Astrocyte of the hippocampus (primary cell): ENCODE data around the gene PLEKHG1.

Source experiments
- DNase-seq: peaks from one replicate; pipeline ENCODE4 v3.0.0; 2011; ENCODE audit warnings: low read depth, low spot score

PLEKHG1 gene

GRCh38 chr6:150617496-150618460 is 18.1 kb downstream of the PLEKHG1 start:
- peak; percentile 47 for DNase-seq

GRCh38 chr6:150619275-150619674 is 19.6 kb downstream of the PLEKHG1 start:
- no peak for DNase-seq

GRCh38 chr6:150620244-150620643 is 20.6 kb downstream of the PLEKHG1 start:
- DNase-seq = no peak

GRCh38 chr6:150620763-150621162 is 21.1 kb downstream of the PLEKHG1 start:
- DNase-seq = no peak

- no peak for DNase-seq
Observed at GRCh38 chr6:150622476-150622875, 22.8 kb downstream of the PLEKHG1 start.

GRCh38 chr6:150622941-150623874 is 23.5 kb downstream of the PLEKHG1 start:
- DNase-seq = no peak

GRCh38 chr6:150624191-150624590 is 24.5 kb downstream of the PLEKHG1 start:
- no peak for DNase-seq

GRCh38 chr6:150625927-150626326 is 26.2 kb downstream of the PLEKHG1 start:
- DNase-seq = no peak

GRCh38 chr6:150627154-150627553 is 27.5 kb downstream of the PLEKHG1 start:
- no peak for DNase-seq

GRCh38 chr6:150627585-150628025 is 27.9 kb downstream of the PLEKHG1 start:
- no peak for DNase-seq

GRCh38 chr6:150628908-150629307 is 29.2 kb downstream of the PLEKHG1 start:
- no peak for DNase-seq

GRCh38 chr6:150631283-150631983 is 31.7 kb downstream of the PLEKHG1 start:
- no peak for DNase-seq

GRCh38 chr6:150631984-150632642 is 32.4 kb downstream of the PLEKHG1 start:
- DNase-seq = no peak

- DNase-seq = no peak
Observed at GRCh38 chr6:150632785-150633485, 33.2 kb downstream of the PLEKHG1 start.

GRCh38 chr6:150633486-150633834 is 33.8 kb downstream of the PLEKHG1 start:
- DNase-seq = no peak

GRCh38 chr6:150634176-150634963 is 34.7 kb downstream of the PLEKHG1 start:
- peak; percentile 47 for DNase-seq

GRCh38 chr6:150634964-150635292 is 35.2 kb downstream of the PLEKHG1 start:
- no peak for DNase-seq

GRCh38 chr6:150635906-150636514 is 36.3 kb downstream of the PLEKHG1 start:
- no peak for DNase-seq

- no peak for DNase-seq
Observed at GRCh38 chr6:150636808-150637207, 37.1 kb downstream of the PLEKHG1 start.
